ENCODE results near the gene HOXD10. TPM values are rescaled to one million over a fixed set of nuclear protein-coding genes. Genes with fewer than 3 reads are reported as not detected.

Gene HOXD10
- total and polyA plus RNA-seq, 2 experiments from 2014 or later, result 16.0 to 17.2 TPM

DNA sequence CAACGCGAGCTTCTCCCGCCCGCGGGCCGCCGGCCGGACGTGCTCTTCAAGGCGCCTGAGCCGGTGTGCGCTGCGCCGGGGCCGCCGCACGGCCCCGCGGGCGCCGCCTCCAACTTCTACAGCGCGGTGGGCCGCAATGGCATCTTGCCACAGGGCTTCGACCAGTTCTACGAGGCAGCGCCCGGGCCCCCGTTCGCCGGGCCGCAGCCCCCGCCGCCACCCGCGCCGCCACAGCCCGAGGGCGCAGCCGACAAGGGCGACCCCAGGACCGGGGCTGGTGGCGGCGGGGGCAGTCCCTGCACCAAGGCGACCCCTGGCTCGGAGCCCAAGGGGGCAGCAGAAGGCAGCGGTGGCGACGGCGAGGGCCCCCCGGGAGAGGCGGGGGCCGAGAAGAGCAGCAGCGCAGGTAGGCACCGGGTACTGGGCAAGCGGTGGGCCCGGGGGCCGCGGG lies 8.8 kb upstream of the HOXD10 start:
- in situ Hi-C loops (cut with MboI), result loop anchor here (25.0 kb wide), 1 partner anchor 1630 kb away; no protein-coding TSS in a partner anchor
- Histone ChIP-seq H3K36me3 (ENCODE audit: low read depth) (peaks cover 15% of the 10 kb centered on the region), H4K20me1 (ENCODE audit: insufficient read depth) (no peaks in the 10 kb centered on the region), H3K27me3 (replicated peaks; ENCODE audit: insufficient read depth) (no peaks in the 10 kb centered on the region), H3K9ac (peak overlapping the region; percentile 89), H3F3A (ENCODE audit: insufficient read depth) (peaks cover 28% of the 10 kb centered on the region), H3K27ac (peak overlapping the region; percentile 34), H3K4me3 (peak overlapping the region; percentile 74), H3K4me1 (ENCODE audit: insufficient read depth) (peaks cover 6% of the 10 kb centered on the region), H3K4me2 (ENCODE audit: unreplicated experiment) (peak overlapping the region; percentile 62), H2AFZ (no peak overlapping the region), H3K79me2 (ENCODE audit: insufficient read depth) (peaks cover 96% of the 10 kb centered on the region), H3K9me2 (ENCODE audit: insufficient read depth) (no peaks in the 10 kb centered on the region), H3K9me3 (ENCODE audit: low read depth) (no peaks in the 10 kb centered on the region)
- TF ChIP-seq EZH2phosphoT487 (IDR thresholded peaks at IDR 0.05; ENCODE audit: insufficient read depth, low read depth) (no peak), EZH2 (IDR thresholded peaks at IDR 0.05; ENCODE audit: insufficient read depth, poor library complexity, severe bottlenecking) (no peak)
- 1 to 2% methylated on average over 24 to 30 of the region's 59 CpGs for WGBS, 2 experiments (ENCODE audit: low coverage in 1 of 2, low lambda C conversion rate in 2 of 2, missing lambda C conversion rate in 2 of 2)
- DNase-seq, result peak; percentile 71

DNA sequence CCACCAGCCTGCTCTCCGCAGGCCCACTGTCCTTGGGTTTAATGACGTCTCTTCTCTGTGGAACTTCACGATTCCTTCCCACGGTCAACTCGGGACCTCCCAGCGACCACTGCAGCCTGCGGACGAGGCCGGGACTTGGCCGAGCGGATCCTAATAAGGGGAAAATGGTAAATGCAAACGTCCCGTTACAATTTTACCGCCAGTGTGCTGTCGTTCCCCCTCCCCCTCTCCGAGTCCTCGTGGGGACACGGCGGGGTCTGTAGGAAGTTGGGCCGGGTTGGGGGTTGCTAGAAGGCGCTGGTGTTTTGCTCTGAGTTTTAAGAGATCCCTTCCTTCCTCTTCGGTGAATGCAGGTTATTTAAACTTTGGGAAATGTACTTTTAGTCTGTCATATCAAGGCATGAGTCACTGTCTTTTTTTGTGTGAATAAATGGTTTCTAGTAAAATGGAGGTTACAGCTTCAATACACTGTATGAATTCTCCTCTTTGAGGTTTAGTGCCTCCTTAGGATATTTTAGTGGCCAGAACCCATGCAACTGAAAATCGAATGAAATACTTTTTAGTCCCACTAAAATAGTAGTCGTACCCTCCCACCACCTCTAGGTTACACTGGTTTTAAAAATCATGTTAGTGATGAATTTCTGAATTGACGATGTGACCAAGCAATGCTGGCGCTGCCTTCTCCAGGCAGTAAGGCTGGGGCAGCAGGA lies 7.2 kb upstream of the HOXD10 start:
- H3K9me3 ChIP-seq (ENCODE audit: low read depth), result no peaks in the 10 kb centered on the region
- TF ChIP-seq EZH2 (IDR thresholded peaks at IDR 0.05; ENCODE audit: insufficient read depth, poor library complexity, severe bottlenecking), result no peak
- TF ChIP-seq EZH2phosphoT487 (IDR thresholded peaks at IDR 0.05; ENCODE audit: insufficient read depth, low read depth), result no peak
- no peaks in the 10 kb centered on the region for H3K27me3 ChIP-seq (replicated peaks; ENCODE audit: insufficient read depth)
- peaks cover 15% of the 10 kb centered on the region for H3K36me3 ChIP-seq (ENCODE audit: low read depth)
- no peaks in the 10 kb centered on the region; the same call in 1 of the 2 replicates for H3K4me1 ChIP-seq (ENCODE audit: insufficient read depth)
- no peak overlapping the region for H2AFZ ChIP-seq
- H3K4me3 ChIP-seq, result peak overlapping the region; percentile 70
- H4K20me1 ChIP-seq (ENCODE audit: insufficient read depth), result no peaks in the 10 kb centered on the region
- H3K4me2 ChIP-seq (ENCODE audit: unreplicated experiment), result peak overlapping the region; percentile 95
- peaks cover 21% of the 10 kb centered on the region for H3F3A ChIP-seq (ENCODE audit: insufficient read depth)
- peak overlapping the region; percentile 88 for H3K27ac ChIP-seq
- WGBS, 2 experiments (ENCODE audit: low coverage in 1 of 2, low lambda C conversion rate in 2 of 2, missing lambda C conversion rate in 2 of 2), result 35 to 48% methylated on average over 25 to 26 of the region's 26 CpGs
- H3K79me2 ChIP-seq (ENCODE audit: insufficient read depth), result peaks cover 96% of the 10 kb centered on the region
- H3K9me2 ChIP-seq (ENCODE audit: insufficient read depth), result no peaks in the 10 kb centered on the region
- in situ Hi-C loops (cut with MboI), result loop anchor here (25.0 kb wide), 1 partner anchor 1628 kb away; no protein-coding TSS in a partner anchor
- DNase-seq, result peak; percentile 57
- peak overlapping the region; percentile 89 for H3K9ac ChIP-seq

DNA sequence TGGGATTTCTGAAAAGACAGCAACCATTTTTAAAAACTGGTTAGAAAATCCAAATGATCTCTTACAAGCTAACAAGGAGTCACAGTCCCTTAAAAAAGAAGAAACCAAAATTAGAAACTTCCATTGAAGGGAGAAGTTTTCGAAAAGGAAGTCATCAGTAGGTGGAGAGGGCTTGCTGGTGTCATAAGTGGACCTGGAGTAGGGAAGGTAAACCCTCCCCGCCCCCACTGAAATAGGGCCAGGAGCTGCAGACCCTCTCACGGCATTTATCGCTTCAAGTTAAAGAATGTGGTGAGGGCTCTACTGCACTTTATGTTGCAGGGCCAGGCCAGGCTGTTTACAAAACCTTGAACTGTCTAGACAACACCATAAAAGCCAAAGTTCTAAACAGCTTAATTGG lies 6.6 kb upstream of the HOXD10 start:
- Histone ChIP-seq H3K4me2 (ENCODE audit: unreplicated experiment) (peak overlapping the region; percentile 95), H3K27ac (peak overlapping the region; percentile 88), H3F3A (ENCODE audit: insufficient read depth) (peaks cover 21% of the 10 kb centered on the region), H3K79me2 (ENCODE audit: insufficient read depth) (peaks cover 96% of the 10 kb centered on the region), H3K9me2 (ENCODE audit: insufficient read depth) (no peaks in the 10 kb centered on the region), H2AFZ (no peak overlapping the region), H3K9ac (peak overlapping the region; percentile 89), H3K4me3 (peak overlapping the region; percentile 70), H4K20me1 (ENCODE audit: insufficient read depth) (no peaks in the 10 kb centered on the region), H3K27me3 (replicated peaks; ENCODE audit: insufficient read depth) (no peaks in the 10 kb centered on the region), H3K36me3 (ENCODE audit: low read depth) (peaks cover 15% of the 10 kb centered on the region), H3K4me1 (ENCODE audit: insufficient read depth) (no peaks in the 10 kb centered on the region; the same call in 1 of the 2 replicates), H3K9me3 (ENCODE audit: low read depth) (no peaks in the 10 kb centered on the region)
- TF ChIP-seq EZH2phosphoT487 (IDR thresholded peaks at IDR 0.05; ENCODE audit: insufficient read depth, low read depth) (no peak), EZH2 (IDR thresholded peaks at IDR 0.05; ENCODE audit: insufficient read depth, poor library complexity, severe bottlenecking) (no peak)
- 64% methylated on average over 4 of the region's 4 CpGs for WGBS, 2 experiments (ENCODE audit: low coverage in 1 of 2, low lambda C conversion rate in 2 of 2, missing lambda C conversion rate in 2 of 2)
- DNase-seq, result no peak
- in situ Hi-C loops (cut with MboI), result loop anchor here (25.0 kb wide), 1 partner anchor 1627 kb away; no protein-coding TSS in a partner anchor

DNA sequence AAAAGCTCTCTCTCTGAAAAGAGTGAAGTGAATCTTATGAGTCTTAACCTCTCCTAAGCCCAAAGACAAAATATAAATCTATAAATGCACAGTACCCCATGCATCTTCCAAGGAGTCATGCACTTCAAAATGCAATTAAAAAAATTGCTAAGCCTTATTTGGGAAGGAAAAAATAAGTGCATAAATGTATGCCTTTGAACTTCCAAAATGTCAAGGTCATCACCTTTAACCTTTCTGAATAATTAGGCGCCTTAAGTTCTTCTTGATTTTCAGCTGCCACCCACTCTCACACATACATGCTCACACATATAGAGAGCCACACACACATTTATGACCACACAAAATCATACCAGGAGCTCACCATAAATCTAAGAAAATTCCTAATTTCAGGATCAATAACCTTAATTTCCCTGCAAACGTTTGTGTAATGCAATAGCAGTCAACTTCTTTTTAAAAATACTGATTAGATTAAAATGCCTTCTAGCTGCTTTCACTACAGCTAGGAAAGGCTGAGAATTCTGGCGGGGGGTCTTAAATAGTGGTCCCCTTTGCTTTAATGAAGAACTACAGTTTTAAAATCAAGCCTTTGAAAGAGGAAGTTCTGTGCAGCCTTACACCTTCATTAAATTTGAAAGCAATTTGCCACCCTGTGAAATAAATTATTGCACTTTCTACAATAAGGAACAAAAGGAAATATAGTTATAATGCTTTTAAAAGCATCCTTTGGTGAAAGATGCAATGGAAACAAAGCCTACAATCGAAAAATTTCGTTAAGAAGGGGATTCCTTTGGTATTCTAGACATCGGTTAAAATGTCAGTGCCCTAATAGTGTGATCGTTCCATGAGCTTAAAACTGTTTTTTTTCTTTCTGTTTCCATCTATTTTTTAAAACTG lies 5.9 kb upstream of the HOXD10 start:
- Histone ChIP-seq H3K36me3 (ENCODE audit: low read depth) (peaks cover 15% of the 10 kb centered on the region), H4K20me1 (ENCODE audit: insufficient read depth) (no peaks in the 10 kb centered on the region), H3K4me1 (ENCODE audit: insufficient read depth) (no peaks in the 10 kb centered on the region; the same call in 1 of the 2 replicates), H3K27me3 (replicated peaks; ENCODE audit: insufficient read depth) (no peaks in the 10 kb centered on the region), H3K9me2 (ENCODE audit: insufficient read depth) (no peaks in the 10 kb centered on the region), H3K4me2 (ENCODE audit: unreplicated experiment) (peak overlapping the region; percentile 95), H3K79me2 (ENCODE audit: insufficient read depth) (peaks cover 96% of the 10 kb centered on the region), H3F3A (ENCODE audit: insufficient read depth) (peaks cover 21% of the 10 kb centered on the region), H3K27ac (peak overlapping the region; percentile 88), H3K4me3 (peak overlapping the region; percentile 70), H3K9ac (peak overlapping the region; percentile 89), H2AFZ (no peak overlapping the region), H3K9me3 (ENCODE audit: low read depth) (no peaks in the 10 kb centered on the region)
- no peak for DNase-seq
- no peak for TF ChIP-seq EZH2phosphoT487 (IDR thresholded peaks at IDR 0.05; ENCODE audit: insufficient read depth, low read depth)
- TF ChIP-seq EZH2 (IDR thresholded peaks at IDR 0.05; ENCODE audit: insufficient read depth, poor library complexity, severe bottlenecking), result no peak
- in situ Hi-C loops (cut with MboI), result loop anchor here (25.0 kb wide), 1 partner anchor 1627 kb away; no protein-coding TSS in a partner anchor
- 34 to 41% methylated on average over 7 of the region's 7 CpGs for WGBS, 2 experiments (ENCODE audit: low coverage in 1 of 2, low lambda C conversion rate in 2 of 2, missing lambda C conversion rate in 2 of 2)

Data from GM23248 (cell line).